OCI-LY7 (cell line): ENCODE measurements around the gene DCP1B. TPM values are rescaled to one million over a fixed set of nuclear protein-coding genes. Genes with fewer than 3 reads are reported as not detected.

ENCODE experiments used
- BruUV-seq: library from RNA; stranded (reverse); fragments of 400-500 nt; replicated peaks from 2 replicates; lab custom pipeline; 2021; lab: Mats Ljungman, UMichigan
- CTCF ChIA-PET: fragments of 300-600 bp; sonication (Branson Sonifier 250); formaldehyde crosslinking; loops from one replicate; lab custom pipeline; 2022; ENCODE audit warnings: antibody characterized with exemption; ENCODE audit not compliant: unreplicated experiment; lab: Charles Lee
- POLR2A ChIA-PET: fragments of 300-600 bp; sonication (Branson Sonifier 250); formaldehyde crosslinking; loops from one replicate; lab custom pipeline; 2022; ENCODE audit warnings: antibody characterized with exemption; lab: Charles Lee
- DNase-seq: peaks from one replicate; pipeline ENCODE4 v3.0.0-alpha.2; 2015; ENCODE audit warnings: low spot score
- H2AFZ ChIP-seq: fragments of 200-600 bp; sonication (generic), shearing (Covaris generic); 2 replicates; pipeline ENCODE4 v1.6.1; 2014; ENCODE audit warnings: mild to moderate bottlenecking, antibody characterized with exemption, low read length, moderate library complexity
- H3K27ac ChIP-seq: fragments of 200-600 bp; sonication (generic); 2 replicates; pipeline ENCODE4 v1.5.1; 2014; ENCODE audit warnings: mixed run types, low read depth, mild to moderate bottlenecking, moderate library complexity, low read length, inconsistent platforms; ENCODE audit not compliant: poor library complexity, severe bottlenecking
- H3K36me3 ChIP-seq: fragments of 200-600 bp; sonication (generic); 2 replicates; pipeline ENCODE4 v1.6.1; 2014; ENCODE audit warnings: mild to moderate bottlenecking, antibody characterized with exemption, low read length, moderate library complexity, mixed read lengths; ENCODE audit not compliant: insufficient read depth
- H3K4me1 ChIP-seq: fragments of 200-600 bp; sonication (generic); 2 replicates; pipeline ENCODE4 v1.5.1; 2014; ENCODE audit warnings: mild to moderate bottlenecking, low read length; ENCODE audit not compliant: insufficient read depth, poor library complexity, severe bottlenecking
- H3K4me2 ChIP-seq: fragments of 200-600 bp; sonication (generic); 2 replicates; pipeline ENCODE4 v1.6.1; 2014; ENCODE audit warnings: mild to moderate bottlenecking, low read length
- H3K4me3 ChIP-seq: fragments of 200-600 bp; sonication (generic); 2 replicates; pipeline ENCODE4 v1.5.1; 2014; ENCODE audit warnings: mild to moderate bottlenecking, low read depth, low read length; ENCODE audit not compliant: poor library complexity, severe bottlenecking
- H3K79me2 ChIP-seq: fragments of 200-600 bp; sonication (generic); 2 replicates; pipeline ENCODE4 v1.6.1; 2016; ENCODE audit warnings: low read depth, mild to moderate bottlenecking, low read length, moderate library complexity, mixed read lengths; ENCODE audit not compliant: insufficient read depth
- H3K9me2 ChIP-seq: fragments of 200-600 bp; sonication (generic); 2 replicates; pipeline ENCODE4 v1.6.1; 2016; ENCODE audit warnings: mild to moderate bottlenecking, low read length, mixed read lengths; ENCODE audit not compliant: insufficient read depth
- H3K9me3 ChIP-seq: fragments of 200-600 bp; sonication (generic); 2 replicates; pipeline ENCODE4 v1.6.1; 2014; ENCODE audit warnings: mild to moderate bottlenecking, mixed run types, low read length, mixed read lengths
- H4K20me1 ChIP-seq: fragments of 200-600 bp; sonication (generic); 2 replicates; pipeline ENCODE4 v1.6.1; 2014; ENCODE audit warnings: mild to moderate bottlenecking, antibody characterized with exemption, low read length, moderate library complexity, mixed read lengths; ENCODE audit not compliant: insufficient read depth
- EZH2phosphoT487 ChIP-seq: fragments of 200-600 bp; sonication (generic); IDR thresholded peaks from 2 replicates; pipeline ENCODE4 v1.6.1; 2018; ENCODE audit warnings: low read depth, borderline replicate concordance, mild to moderate bottlenecking, mixed run types, antibody characterized with exemption, low read length, moderate library complexity, mixed read lengths
- intact Hi-C: fragments of 100-400 bp; cut with micrococcal nuclease; formaldehyde crosslinking; loops from one replicate; pipeline ENCODE4 v1.10.0; 2022; ENCODE audit not compliant: unreplicated experiment
- total RNA-seq, 2 experiments: library from RNA; depleted of rRNA in 1 of 2; stranded (reverse); fragments of >200 nt in 1 of 2; shearing (Covaris generic) in 1 of 2; gene quantifications; 2 replicates each; pipeline ENCODE4 v1.2.3, GENCODE V29; 2014 to 2022
- TF ChIP-seq, protein P1 (sequence below): fragments of 200-600 bp; sonication (generic); conservative IDR thresholded peaks from 2 replicates; pipeline ENCODE4 v1.5.1; 2014; ENCODE audit warnings: mild to moderate bottlenecking, antibody characterized with exemption, low read length, moderate library complexity, mixed read lengths

DCP1B gene
- total RNA-seq, 2 experiments from 2014 or later = 14.2 to 15.5 TPM

DNA sequence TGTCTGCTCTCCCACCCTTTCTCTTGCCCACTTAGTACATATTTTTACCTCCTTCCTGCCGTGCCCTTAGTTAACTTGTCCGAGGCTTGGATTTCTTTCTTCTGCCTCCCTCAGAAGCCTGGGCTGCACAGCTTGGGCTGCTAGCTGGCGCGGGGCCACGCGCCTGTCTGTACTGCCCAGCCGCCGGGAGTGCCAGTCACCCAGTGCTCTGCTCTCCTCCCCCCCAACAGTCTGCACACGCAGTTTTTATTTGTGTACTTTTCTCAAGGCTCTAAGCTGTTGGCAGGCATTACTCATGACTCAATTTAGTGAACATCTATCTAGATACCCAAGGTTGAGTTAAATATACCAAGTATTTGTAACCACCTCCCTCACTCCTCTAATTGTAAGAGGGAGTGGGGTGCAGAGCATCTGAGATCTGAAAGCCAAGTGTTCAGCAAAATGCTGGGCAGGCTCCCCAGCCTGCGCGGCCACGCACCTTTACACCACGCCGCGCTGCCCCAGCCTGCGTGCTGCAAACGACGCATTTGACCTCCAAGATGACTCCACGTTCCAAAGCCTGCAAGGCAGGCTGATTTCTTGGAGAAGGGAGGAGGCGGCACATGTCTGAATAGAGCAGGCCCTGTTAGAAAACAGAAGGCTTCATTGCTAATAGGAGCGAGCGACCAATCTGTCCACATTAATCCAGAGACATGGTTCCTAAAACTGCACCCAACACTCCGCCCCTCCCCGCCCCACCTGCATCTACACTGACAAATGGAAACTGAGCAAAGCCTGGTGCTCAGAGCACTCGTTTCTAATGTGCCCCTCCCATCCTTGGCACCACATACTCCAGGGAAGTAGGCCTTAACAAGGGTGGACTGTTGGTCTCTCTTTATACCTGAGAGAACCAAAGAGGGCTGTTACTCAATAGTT lies 67.6 kb downstream of the DCP1B start:
- H2AFZ ChIP-seq = no peak overlapping the region
- DNase-seq = no peak
- no TSS peak for BruUV-seq
- no peaks in the 10 kb centered on the region; the same call in 1 of the 2 replicates for H4K20me1 ChIP-seq
- H3K4me1 ChIP-seq = peaks cover 9% of the 10 kb centered on the region
- no peak overlapping the region for H3K4me2 ChIP-seq
- H3K4me3 ChIP-seq = no peak overlapping the region
- H3K9me2 ChIP-seq = no peaks in the 10 kb centered on the region
- no peaks in the 10 kb centered on the region for H3K79me2 ChIP-seq
- ChIA-PET POLR2A (no interaction called here), CTCF (no interaction called here)
- intact Hi-C loops = no loop called here
- no peak overlapping the region for H3K27ac ChIP-seq
- no peaks in the 10 kb centered on the region for H3K9me3 ChIP-seq
- no peak for TF ChIP-seq EZH2phosphoT487
- TF ChIP-seq, protein P1, sequence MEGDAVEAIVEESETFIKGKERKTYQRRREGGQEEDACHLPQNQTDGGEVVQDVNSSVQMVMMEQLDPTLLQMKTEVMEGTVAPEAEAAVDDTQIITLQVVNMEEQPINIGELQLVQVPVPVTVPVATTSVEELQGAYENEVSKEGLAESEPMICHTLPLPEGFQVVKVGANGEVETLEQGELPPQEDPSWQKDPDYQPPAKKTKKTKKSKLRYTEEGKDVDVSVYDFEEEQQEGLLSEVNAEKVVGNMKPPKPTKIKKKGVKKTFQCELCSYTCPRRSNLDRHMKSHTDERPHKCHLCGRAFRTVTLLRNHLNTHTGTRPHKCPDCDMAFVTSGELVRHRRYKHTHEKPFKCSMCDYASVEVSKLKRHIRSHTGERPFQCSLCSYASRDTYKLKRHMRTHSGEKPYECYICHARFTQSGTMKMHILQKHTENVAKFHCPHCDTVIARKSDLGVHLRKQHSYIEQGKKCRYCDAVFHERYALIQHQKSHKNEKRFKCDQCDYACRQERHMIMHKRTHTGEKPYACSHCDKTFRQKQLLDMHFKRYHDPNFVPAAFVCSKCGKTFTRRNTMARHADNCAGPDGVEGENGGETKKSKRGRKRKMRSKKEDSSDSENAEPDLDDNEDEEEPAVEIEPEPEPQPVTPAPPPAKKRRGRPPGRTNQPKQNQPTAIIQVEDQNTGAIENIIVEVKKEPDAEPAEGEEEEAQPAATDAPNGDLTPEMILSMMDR = no peak
- H3K36me3 ChIP-seq = peaks cover 3% of the 10 kb centered on the region; the same call in 1 of the 2 replicates

- H3K9me2 ChIP-seq = no peaks in the 10 kb centered on the region
- intact Hi-C loops = no loop called here
- no peaks in the 10 kb centered on the region for H3K79me2 ChIP-seq
- TF ChIP-seq, protein P1 = no peak
- TF ChIP-seq EZH2phosphoT487 = no peak
- no peak for DNase-seq
- no peak overlapping the region for H3K4me3 ChIP-seq
- H3K4me2 ChIP-seq = no peak overlapping the region
- no peak overlapping the region for H3K27ac ChIP-seq
- POLR2A ChIA-PET = no interaction called here
- peaks cover 9% of the 10 kb centered on the region for H3K4me1 ChIP-seq
- CTCF ChIA-PET = no interaction called here
- BruUV-seq = no TSS peak
- H3K36me3 ChIP-seq = peaks cover 3% of the 10 kb centered on the region; the same call in 1 of the 2 replicates
- no peaks in the 10 kb centered on the region for H3K9me3 ChIP-seq
- H4K20me1 ChIP-seq = no peaks in the 10 kb centered on the region; the same call in 1 of the 2 replicates
- no peak overlapping the region for H2AFZ ChIP-seq
Observed at GRCh38 chr12:1935700-1936378, 68.4 kb downstream of the DCP1B start.
